Astrocyte (in vitro differentiated cells and primary cell): ENCODE data around the gene PNPO. TPM values are rescaled to one million over a fixed set of nuclear protein-coding genes. Genes with fewer than 3 reads are reported as not detected.

Source experiments
- DNase-seq: peaks from one replicate; pipeline ENCODE4 v3.0.0-alpha.2; 2010; ENCODE audit warnings: low read depth
- FAIRE-seq: peaks from 2 replicates; lab custom pipeline; 2011; peaks lifted over from hg19 to GRCh38; lab: Jason Lieb, UNC
- H2AFZ ChIP-seq: 2 replicates; pipeline ENCODE4 v1.6.0; 2012; ENCODE audit warnings: low read depth, low read length, inconsistent platforms
- H3K27ac ChIP-seq: 2 replicates; pipeline ENCODE4 v1.5.1; 2011; ENCODE audit warnings: low read depth, low read length, inconsistent platforms
- H3K27me3 ChIP-seq: 2 replicates; pipeline ENCODE4 v1.6.0; 2011; ENCODE audit warnings: low read length, inconsistent platforms; ENCODE audit not compliant: insufficient read depth
- H3K36me3 ChIP-seq: 2 replicates; pipeline ENCODE4 v1.5.1; 2011; ENCODE audit warnings: low read length, inconsistent platforms; ENCODE audit not compliant: insufficient read depth
- H3K4me1 ChIP-seq: 2 replicates; pipeline ENCODE4 v1.5.1; 2011; ENCODE audit warnings: low read length, inconsistent platforms; ENCODE audit not compliant: insufficient read depth
- H3K4me2 ChIP-seq: 2 replicates; pipeline ENCODE4 v1.6.0; 2012; ENCODE audit warnings: low read length, inconsistent platforms
- H3K4me3 ChIP-seq: 2 replicates; pipeline ENCODE4 v1.5.1; 2011; ENCODE audit warnings: low read depth, mild to moderate bottlenecking, low read length, inconsistent platforms; ENCODE audit not compliant: insufficient read depth
- H3K79me2 ChIP-seq: 2 replicates; pipeline ENCODE4 v1.6.0; 2012; ENCODE audit warnings: mild to moderate bottlenecking, low read length, inconsistent platforms; ENCODE audit not compliant: insufficient read depth
- H3K9ac ChIP-seq: 2 replicates; pipeline ENCODE4 v1.6.0; 2012; ENCODE audit warnings: mild to moderate bottlenecking, low read length, inconsistent platforms
- H3K9me3 ChIP-seq: 2 replicates; pipeline ENCODE4 v1.5.1; 2012; ENCODE audit warnings: low read depth, mild to moderate bottlenecking, low read length, inconsistent platforms; ENCODE audit not compliant: insufficient read depth
- H4K20me1 ChIP-seq: 2 replicates; pipeline ENCODE4 v1.6.0; 2012; ENCODE audit warnings: low read length, inconsistent platforms; ENCODE audit not compliant: insufficient read depth
- H3K27ac Mint-ChIP-seq: one replicate; pipeline ENCODE4 v1.8.0; 2021; ENCODE audit warnings: mild to moderate bottlenecking, mixed read lengths; ENCODE audit not compliant: unreplicated experiment
- H3K27me3 Mint-ChIP-seq: one replicate; pipeline ENCODE4 v1.8.0; 2021; ENCODE audit warnings: low read depth, mixed read lengths; ENCODE audit not compliant: unreplicated experiment
- H3K36me3 Mint-ChIP-seq: one replicate; pipeline ENCODE4 v1.8.0; 2021; ENCODE audit warnings: low read depth, mixed read lengths; ENCODE audit not compliant: unreplicated experiment
- H3K4me1 Mint-ChIP-seq: one replicate; pipeline ENCODE4 v1.8.0; 2021; ENCODE audit warnings: low read depth, mixed read lengths; ENCODE audit not compliant: unreplicated experiment
- H3K4me3 Mint-ChIP-seq: one replicate; pipeline ENCODE4 v1.8.0; 2021; ENCODE audit warnings: mild to moderate bottlenecking, moderate library complexity, mixed read lengths; ENCODE audit not compliant: unreplicated experiment
- H3K9me3 Mint-ChIP-seq: one replicate; pipeline ENCODE4 v1.8.0; 2021; ENCODE audit warnings: mild to moderate bottlenecking, mixed read lengths; ENCODE audit not compliant: unreplicated experiment
- CTCF ChIP-seq: IDR thresholded peaks from 2 replicates; pipeline ENCODE4 v1.5.1; 2011; ENCODE audit warnings: low read depth, mild to moderate bottlenecking, inconsistent platforms, low read length, moderate library complexity; ENCODE audit not compliant: insufficient read depth
- EZH2 ChIP-seq: IDR thresholded peaks from 2 replicates; pipeline ENCODE4 v1.6.1; 2012; ENCODE audit warnings: mild to moderate bottlenecking, low read length, inconsistent platforms; ENCODE audit not compliant: insufficient read depth
- total RNA-seq: library from RNA; stranded (reverse); gene quantifications from 2 replicates; pipeline ENCODE4 v1.2.1, GENCODE V29; 2021

The PNPO gene
- total RNA-seq, 1 donor from 2014 or later, result 12.0 TPM

- H3K4me1 ChIP-seq, result peaks cover 6% of the 10 kb centered on the region
Measured at GRCh38 chr17:47989159-47989558, 47.8 kb downstream of the PNPO start.

GRCh38 chr17:47989700-47990099, 48.3 kb downstream of the PNPO start:
- Histone ChIP-seq H3K27me3 (no peaks in the 10 kb centered on the region), H3K27ac (no peak overlapping the region), H3K9me3 (no peaks in the 10 kb centered on the region), H3K4me2 (no peak overlapping the region), H3K36me3 (no peaks in the 10 kb centered on the region), H3K4me3 (no peak overlapping the region), H2AFZ (no peak overlapping the region), H3K4me1 (peaks cover 6% of the 10 kb centered on the region), H4K20me1 (no peaks in the 10 kb centered on the region), H3K9ac (no peak overlapping the region), H3K79me2 (no peaks in the 10 kb centered on the region)
- peaks cover 8% of the 10 kb centered on the region for H3K36me3 Mint-ChIP-seq
- no peak overlapping the region for H3K27ac Mint-ChIP-seq
- FAIRE-seq (no peak), DNase-seq (no peak)
- no peak overlapping the region for H3K4me3 Mint-ChIP-seq
- no peak for TF ChIP-seq CTCF
- no peak for TF ChIP-seq EZH2
- peaks cover 13% of the 10 kb centered on the region for H3K4me1 Mint-ChIP-seq
- H3K9me3 Mint-ChIP-seq, result no peaks in the 10 kb centered on the region
- peaks cover 10% of the 10 kb centered on the region for H3K27me3 Mint-ChIP-seq

More at GRCh38 chr17:47989159-47989558, 47.8 kb downstream of the PNPO start:
- Mint-ChIP-seq H3K27ac (no peak overlapping the region), H3K27me3 (peaks cover 9% of the 10 kb centered on the region), H3K4me1 (peaks cover 11% of the 10 kb centered on the region), H3K36me3 (peaks cover 8% of the 10 kb centered on the region), H3K4me3 (no peak overlapping the region), H3K9me3 (no peaks in the 10 kb centered on the region)
- Histone ChIP-seq H4K20me1 (no peaks in the 10 kb centered on the region), H3K9ac (no peak overlapping the region), H3K4me3 (no peak overlapping the region), H3K27me3 (no peaks in the 10 kb centered on the region), H3K9me3 (no peaks in the 10 kb centered on the region), H3K4me2 (no peak overlapping the region), H3K79me2 (no peaks in the 10 kb centered on the region), H2AFZ (no peak overlapping the region), H3K36me3 (no peaks in the 10 kb centered on the region), H3K27ac (no peak overlapping the region)
- no peak for TF ChIP-seq EZH2
- no peak for TF ChIP-seq CTCF
- DNase-seq (no peak), FAIRE-seq (no peak)

- H3K4me2 ChIP-seq, result no peak overlapping the region
- peaks cover 6% of the 10 kb centered on the region for H3K4me1 ChIP-seq
- no peak for FAIRE-seq
- no peaks in the 10 kb centered on the region for H3K79me2 ChIP-seq
- no peak for DNase-seq
- H3K9me3 ChIP-seq, result no peaks in the 10 kb centered on the region
- H4K20me1 ChIP-seq, result no peaks in the 10 kb centered on the region
- H3K36me3 ChIP-seq, result no peaks in the 10 kb centered on the region
- H3K27ac Mint-ChIP-seq, result no peak overlapping the region
- peaks cover 10% of the 10 kb centered on the region for H3K27me3 Mint-ChIP-seq
- H3K27ac ChIP-seq, result no peak overlapping the region
- H2AFZ ChIP-seq, result peak overlapping the region; percentile 52
- no peaks in the 10 kb centered on the region for H3K27me3 ChIP-seq
- H3K36me3 Mint-ChIP-seq, result peaks cover 3% of the 10 kb centered on the region
- no peak for TF ChIP-seq EZH2
- TF ChIP-seq CTCF, result no peak
- no peak overlapping the region for H3K4me3 ChIP-seq
- no peaks in the 10 kb centered on the region for H3K9me3 Mint-ChIP-seq
- no peak overlapping the region for H3K4me3 Mint-ChIP-seq
- H3K4me1 Mint-ChIP-seq, result peaks cover 15% of the 10 kb centered on the region
- H3K9ac ChIP-seq, result no peak overlapping the region
Measured at GRCh38 chr17:47990962-47991731, 49.8 kb downstream of the PNPO start.
